ENCODE results near the gene CGB3. TPM values are rescaled to one million over a fixed set of nuclear protein-coding genes. Genes with fewer than 3 reads are reported as not detected.

CGB3 gene
- total RNA-seq, 1 experiment from 2014 or later: 0.46 TPM

GRCh38 chr19:48988860-48989259 is 35.3 kb downstream of the CGB3 start:
- Mint-ChIP-seq H3K4me1 (peaks cover 20 to 24% of the 10 kb centered on the region in 2 experiments), H3K36me3 (ENCODE audit: insufficient read depth in 1 of 3, low read depth in 3 of 3) (peaks cover 20 to 55% (median 51%) of the 10 kb centered on the region in 3 experiments), H3K27me3 (ENCODE audit: low read depth) (no peaks in the 10 kb centered on the region), H3K4me3 (no peak overlapping the region), H3K9me3 (no peaks in the 10 kb centered on the region), H3K27ac (peak overlapping the region in 1 of 3 experiments; percentile 13; a peak in 2 of 7 replicates)
- Histone ChIP-seq H3K4me2 (ENCODE audit: insufficient read depth, insufficient read length, low read length) (no peak overlapping the region), H2AFZ (ENCODE audit: low read length) (no peak overlapping the region), H3K79me2 (ENCODE audit: insufficient read depth, low read length) (no peaks in the 10 kb centered on the region; the same call in 1 of the 2 replicates), H4K91ac (ENCODE audit: insufficient read length, low read depth, low read length) (no peak overlapping the region), H3K27ac (ENCODE audit: insufficient read length, low read depth, low read length) (no peak overlapping the region), H2BK5ac (ENCODE audit: insufficient read length, low read length) (no peak overlapping the region), H3K9ac (ENCODE audit: extremely low read depth, insufficient read length, low read length) (no peak overlapping the region), H4K8ac (replicated peaks; ENCODE audit: insufficient read length, low read depth, low read length) (no peak overlapping the region), H2AK5ac (ENCODE audit: insufficient read length, low read length) (no peak overlapping the region), H3K56ac (ENCODE audit: insufficient read length, low read depth, low read length) (no peak overlapping the region), H2BK12ac (ENCODE audit: insufficient read length, low read depth, low read length) (no peak overlapping the region), H3K23ac (ENCODE audit: insufficient read length, low read depth, low read length) (no peak overlapping the region), H3K9me3 (ENCODE audit: control insufficient read depth, low read depth, low read length) (no peaks in the 10 kb centered on the region), H3K27me3 (ENCODE audit: insufficient read depth, low read length) (no peaks in the 10 kb centered on the region), H2BK120ac (ENCODE audit: low read depth, low read length, poor library complexity, severe bottlenecking) (no peak overlapping the region), H3K79me1 (ENCODE audit: insufficient read depth, low read depth, low read length, poor library complexity, severe bottlenecking) (no peaks in the 10 kb centered on the region), H3K23me2 (ENCODE audit: insufficient read length, low read depth, low read length, poor library complexity, severe bottlenecking) (peaks cover 8% of the 10 kb centered on the region), H2BK20ac (ENCODE audit: low read depth, low read length, poor library complexity, severe bottlenecking) (no peak overlapping the region), H3T11ph (ENCODE audit: low read length) (no peak overlapping the region), H3K4ac (ENCODE audit: low read depth, low read length) (no peak overlapping the region), H3K4me1 (ENCODE audit: insufficient read depth, low read length) (no peaks in the 10 kb centered on the region; the same call in 1 of the 2 replicates), H4K20me1 (ENCODE audit: control insufficient read depth, insufficient read depth, insufficient read length) (no peaks in the 10 kb centered on the region), H2BK15ac (ENCODE audit: low read depth, low read length) (no peak overlapping the region), H3K18ac (ENCODE audit: insufficient read length, low read depth, low read length) (no peak overlapping the region), H3K14ac (ENCODE audit: insufficient read depth, low read length) (no peak overlapping the region), H4K5ac (ENCODE audit: insufficient read length, low read depth, low read length) (no peak overlapping the region)
- no CpG with 5 or more reads among the region's 9 CpGs for WGBS (ENCODE audit: extremely low coverage, insufficient read length, low lambda C conversion rate)
- TF ChIP-seq, protein P1, sequence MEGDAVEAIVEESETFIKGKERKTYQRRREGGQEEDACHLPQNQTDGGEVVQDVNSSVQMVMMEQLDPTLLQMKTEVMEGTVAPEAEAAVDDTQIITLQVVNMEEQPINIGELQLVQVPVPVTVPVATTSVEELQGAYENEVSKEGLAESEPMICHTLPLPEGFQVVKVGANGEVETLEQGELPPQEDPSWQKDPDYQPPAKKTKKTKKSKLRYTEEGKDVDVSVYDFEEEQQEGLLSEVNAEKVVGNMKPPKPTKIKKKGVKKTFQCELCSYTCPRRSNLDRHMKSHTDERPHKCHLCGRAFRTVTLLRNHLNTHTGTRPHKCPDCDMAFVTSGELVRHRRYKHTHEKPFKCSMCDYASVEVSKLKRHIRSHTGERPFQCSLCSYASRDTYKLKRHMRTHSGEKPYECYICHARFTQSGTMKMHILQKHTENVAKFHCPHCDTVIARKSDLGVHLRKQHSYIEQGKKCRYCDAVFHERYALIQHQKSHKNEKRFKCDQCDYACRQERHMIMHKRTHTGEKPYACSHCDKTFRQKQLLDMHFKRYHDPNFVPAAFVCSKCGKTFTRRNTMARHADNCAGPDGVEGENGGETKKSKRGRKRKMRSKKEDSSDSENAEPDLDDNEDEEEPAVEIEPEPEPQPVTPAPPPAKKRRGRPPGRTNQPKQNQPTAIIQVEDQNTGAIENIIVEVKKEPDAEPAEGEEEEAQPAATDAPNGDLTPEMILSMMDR (conservative IDR thresholded peaks at IDR 0.05): no peak
- DNase-seq: no peak
